ENCODE results near the gene WWC2. TPM values are rescaled to one million over a fixed set of nuclear protein-coding genes. Genes with fewer than 3 reads are reported as not detected.
A peak's percentile ranks its signal among the peaks of the same experiment; 100 is the strongest.

Gene WWC2
- under 1 TPM in 5 of 6 donors, not detected in 1; 0.07 to 0.88 (median 0.22) TPM for polyA plus RNA-seq (ENCODE audit: low read depth in 6 of 6)

GRCh38 chr4:183098723-183099536, at the start of gene WWC2:
WWC2 (plus strand) TSS chr4:183099257; CDS start chr4:183099492, 235 bp downstream.
- ATAC-seq (ENCODE audit: low read depth in 2 of 2) (peak; percentile 70 to 71), DNase-seq (peak; percentile 32)
- H3K4me1 Mint-ChIP-seq, result peaks cover 0 to 12% (median 5%) of the 10 kb centered on the region in 3 donors
- H3K36me3 Mint-ChIP-seq, result no peaks in the 10 kb centered on the region
- peaks cover 0 to 2% (median 0%) of the 10 kb centered on the region in 7 donors for H3K9me3 Mint-ChIP-seq
- peak within 1 kb of the TSS in 2 of 6 donors; percentile 14 to 30 for H3K27ac Mint-ChIP-seq
- H3K4me3 Mint-ChIP-seq, result peak within 1 kb of the TSS; percentile 69 to 87 (median 76)
- H3K27me3 Mint-ChIP-seq, result peaks cover 35 to 44% (median 40%) of the 10 kb centered on the region in 3 donors

- Mint-ChIP-seq H3K4me1 (no peaks in the 10 kb centered on the region), H3K4me3 (no peak overlapping the region), H3K9me3 (peaks cover 0 to 13% (median 2%) of the 10 kb centered on the region in 7 donors)
Measured at GRCh38 chr4:183053681-183054080, 45.4 kb upstream of the WWC2 start.

GRCh38 chr4:183057255-183057654, 41.8 kb upstream of the WWC2 start:
- ATAC-seq (ENCODE audit: low read depth in 2 of 2) (no peak), DNase-seq (no peak)
- no peak overlapping the region for H3K4me3 Mint-ChIP-seq
- H3K27ac Mint-ChIP-seq, result no peak overlapping the region
- H3K9me3 Mint-ChIP-seq, result peaks cover 0 to 17% (median 2%) of the 10 kb centered on the region in 7 donors
- H3K36me3 Mint-ChIP-seq, result no peaks in the 10 kb centered on the region
- H3K4me1 Mint-ChIP-seq, result no peaks in the 10 kb centered on the region
- H3K27me3 Mint-ChIP-seq, result peaks cover under 1 to 10% (median 5%) of the 10 kb centered on the region in 3 donors

More at GRCh38 chr4:183053681-183054080, 45.4 kb upstream of the WWC2 start:
- H3K27ac Mint-ChIP-seq, result no peak overlapping the region
- no peaks in the 10 kb centered on the region for H3K36me3 Mint-ChIP-seq
- H3K27me3 Mint-ChIP-seq, result peaks cover 0 to 2% (median 2%) of the 10 kb centered on the region in 3 donors
- ATAC-seq (ENCODE audit: low read depth in 2 of 2), result no peak
- DNase-seq, result no peak

GRCh38 chr4:183059797-183060196, 39.3 kb upstream of the WWC2 start:
- peaks cover 11 to 18% (median 16%) of the 10 kb centered on the region in 3 donors for H3K27me3 Mint-ChIP-seq
- DNase-seq, result no peak
- no peak overlapping the region for H3K4me3 Mint-ChIP-seq
- no peak overlapping the region for H3K27ac Mint-ChIP-seq
- no peaks in the 10 kb centered on the region for H3K4me1 Mint-ChIP-seq
- H3K36me3 Mint-ChIP-seq, result no peaks in the 10 kb centered on the region
- ATAC-seq (ENCODE audit: low read depth in 2 of 2), result no peak
- H3K9me3 Mint-ChIP-seq, result peaks cover 0 to 16% (median 1%) of the 10 kb centered on the region in 7 donors

GRCh38 chr4:183068502-183068901, 30.6 kb upstream of the WWC2 start:
- DNase-seq, result no peak
- Mint-ChIP-seq H3K4me3 (no peak overlapping the region), H3K27me3 (peaks cover 15 to 34% (median 30%) of the 10 kb centered on the region in 3 donors), H3K9me3 (peaks cover 10 to 45% (median 23%) of the 10 kb centered on the region in 7 donors), H3K36me3 (peaks cover 0 to 21% of the 10 kb centered on the region in 2 donors), H3K27ac (peak overlapping the region in 1 of 6 donors; percentile 9), H3K4me1 (no peaks in the 10 kb centered on the region)
- ATAC-seq (ENCODE audit: low read depth in 2 of 2), result no peak

GRCh38 chr4:183071222-183071621, 27.8 kb upstream of the WWC2 start:
- Mint-ChIP-seq H3K4me1 (no peaks in the 10 kb centered on the region), H3K4me3 (no peak overlapping the region), H3K36me3 (peaks cover 0 to 21% of the 10 kb centered on the region in 2 donors), H3K9me3 (peaks cover 10 to 45% (median 23%) of the 10 kb centered on the region in 7 donors), H3K27me3 (peaks cover 5 to 21% (median 16%) of the 10 kb centered on the region in 3 donors), H3K27ac (no peak overlapping the region)
- no peak for ATAC-seq (ENCODE audit: low read depth in 2 of 2)
- no peak for DNase-seq

GRCh38 chr4:183072176-183072575, 26.9 kb upstream of the WWC2 start:
- no peak overlapping the region for H3K4me3 Mint-ChIP-seq
- H3K4me1 Mint-ChIP-seq, result no peaks in the 10 kb centered on the region
- no peak overlapping the region for H3K27ac Mint-ChIP-seq
- H3K9me3 Mint-ChIP-seq, result peaks cover 10 to 45% (median 23%) of the 10 kb centered on the region in 7 donors
- ATAC-seq (ENCODE audit: low read depth in 2 of 2) (no peak), DNase-seq (no peak)
- peaks cover 0 to 21% of the 10 kb centered on the region in 2 donors for H3K36me3 Mint-ChIP-seq
- H3K27me3 Mint-ChIP-seq, result peaks cover 5 to 21% (median 16%) of the 10 kb centered on the region in 3 donors

GRCh38 chr4:183073838-183074145, 25.3 kb upstream of the WWC2 start:
- DNase-seq (no peak), ATAC-seq (ENCODE audit: low read depth in 2 of 2) (no peak)
- Mint-ChIP-seq H3K4me1 (no peaks in the 10 kb centered on the region), H3K27me3 (peaks cover 5 to 21% (median 11%) of the 10 kb centered on the region in 3 donors), H3K36me3 (peaks cover 0 to 13% of the 10 kb centered on the region in 2 donors), H3K4me3 (no peak overlapping the region), H3K27ac (peak overlapping the region in 1 of 6 donors; percentile 89), H3K9me3 (peaks cover 5 to 29% (median 16%) of the 10 kb centered on the region in 7 donors)

GRCh38 chr4:183074288-183074990, 24.6 kb upstream of the WWC2 start:
- ATAC-seq (ENCODE audit: low read depth in 2 of 2), result no peak
- Mint-ChIP-seq H3K9me3 (peaks cover 4 to 23% (median 16%) of the 10 kb centered on the region in 7 donors), H3K27me3 (peaks cover 5 to 18% (median 8%) of the 10 kb centered on the region in 3 donors), H3K36me3 (peaks cover 0 to 9% of the 10 kb centered on the region in 2 donors), H3K27ac (no peak overlapping the region), H3K4me1 (no peaks in the 10 kb centered on the region), H3K4me3 (no peak overlapping the region)
- no peak for DNase-seq

GRCh38 chr4:183078634-183079033, 20.4 kb upstream of the WWC2 start:
- Mint-ChIP-seq H3K9me3 (no peaks in the 10 kb centered on the region), H3K36me3 (no peaks in the 10 kb centered on the region), H3K27ac (no peak overlapping the region), H3K4me1 (no peaks in the 10 kb centered on the region), H3K4me3 (peak overlapping the region in 1 of 8 donors; percentile 45), H3K27me3 (peaks cover 0 to 12% (median 2%) of the 10 kb centered on the region in 3 donors)
- no peak for DNase-seq
- no peak for ATAC-seq (ENCODE audit: low read depth in 2 of 2)

- H3K4me3 Mint-ChIP-seq, result no peak overlapping the region
- H3K9me3 Mint-ChIP-seq, result no peaks in the 10 kb centered on the region
- no peak overlapping the region for H3K27ac Mint-ChIP-seq
- DNase-seq (no peak), ATAC-seq (ENCODE audit: low read depth in 2 of 2) (no peak)
- H3K4me1 Mint-ChIP-seq, result no peaks in the 10 kb centered on the region
- no peaks in the 10 kb centered on the region for H3K36me3 Mint-ChIP-seq
- H3K27me3 Mint-ChIP-seq, result peaks cover 3 to 16% (median 7%) of the 10 kb centered on the region in 3 donors
Measured at GRCh38 chr4:183080372-183081115, 18.5 kb upstream of the WWC2 start.

- Mint-ChIP-seq H3K27ac (no peak overlapping the region), H3K9me3 (no peaks in the 10 kb centered on the region), H3K4me1 (no peaks in the 10 kb centered on the region), H3K36me3 (no peaks in the 10 kb centered on the region), H3K27me3 (peaks cover 2 to 16% (median 3%) of the 10 kb centered on the region in 3 donors), H3K4me3 (no peak overlapping the region)
- DNase-seq (no peak), ATAC-seq (ENCODE audit: low read depth in 2 of 2) (no peak)
Measured at GRCh38 chr4:183081116-183081469, 18.0 kb upstream of the WWC2 start.

GRCh38 chr4:183082053-183082452, 17.0 kb upstream of the WWC2 start:
- Mint-ChIP-seq H3K4me1 (no peaks in the 10 kb centered on the region), H3K27ac (no peak overlapping the region), H3K27me3 (peaks cover 0 to 16% (median 3%) of the 10 kb centered on the region in 3 donors), H3K9me3 (no peaks in the 10 kb centered on the region), H3K4me3 (no peak overlapping the region), H3K36me3 (no peaks in the 10 kb centered on the region)
- ATAC-seq (ENCODE audit: low read depth in 2 of 2), result no peak
- DNase-seq, result no peak

Measured in naive B cell (primary cell).